Activated effector memory CD4-positive, alpha-beta T cell treated with anti-CD3 and anti-CD28 coated beads, Interleukin-2, amount 50 U/mL, for 16 hours (primary cell): ENCODE measurements around the gene TMEM250.

Source experiments
- DNase-seq: peaks from one replicate; pipeline ENCODE4 v3.0.0-alpha.2; 2020

TMEM250 gene

DNA sequence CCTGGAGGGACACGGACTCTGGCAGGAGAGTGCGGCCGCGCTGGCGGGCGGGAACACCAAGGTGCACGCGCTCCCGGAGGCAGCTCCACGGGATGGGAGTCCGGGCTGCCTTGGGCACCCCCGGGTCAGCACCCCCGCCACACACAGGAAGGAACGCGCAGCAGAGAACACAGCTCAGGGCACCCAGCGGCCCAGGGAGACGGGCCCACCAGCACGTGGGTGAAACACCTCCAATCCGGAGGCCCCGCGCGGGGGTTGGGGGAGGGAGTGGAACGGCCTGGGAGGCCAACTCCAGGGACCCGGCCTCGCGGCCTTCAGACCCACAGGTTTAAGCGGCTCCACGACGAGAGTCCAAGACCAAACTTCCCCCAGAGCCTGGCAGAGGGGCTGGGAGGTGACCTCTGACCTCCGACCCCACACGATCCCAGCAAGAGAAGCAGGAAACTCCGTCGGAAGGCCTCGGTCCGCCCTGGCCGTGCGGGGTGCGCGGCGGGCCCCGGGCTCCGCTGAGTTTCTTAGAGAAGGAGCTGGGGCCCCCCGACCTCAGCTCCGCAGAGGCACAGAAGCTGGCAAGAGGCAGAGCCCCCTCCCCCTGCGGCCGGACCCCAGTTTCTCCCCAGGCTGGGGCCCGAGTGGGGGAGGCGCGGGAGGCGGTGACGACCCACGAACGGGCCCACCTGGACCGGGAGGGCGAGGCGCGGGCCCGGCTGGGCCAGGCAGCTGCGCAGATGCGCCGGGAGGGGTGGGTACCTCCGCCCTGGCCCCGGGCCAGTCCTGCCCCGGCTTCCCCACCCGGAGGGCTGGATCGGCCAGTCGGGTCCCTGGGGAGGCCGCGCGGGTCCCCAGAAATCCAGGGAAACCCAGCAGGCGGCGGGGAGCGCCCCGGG is 24.4 kb downstream of the TMEM250 start:
- DNase-seq = peak; percentile 84

- DNase-seq = no peak
These were observed 25.2 kb downstream of the TMEM250 start for GRCh38 chr9:136093346-136093986.

GRCh38 chr9:136092741-136093140 is 25.9 kb downstream of the TMEM250 start:
- DNase-seq = no peak

GRCh38 chr9:136092353-136092650 is 26.4 kb downstream of the TMEM250 start:
- no peak for DNase-seq

GRCh38 chr9:136091582-136092352 is 26.9 kb downstream of the TMEM250 start:
- no peak for DNase-seq

GRCh38 chr9:136090768-136091581 is 27.7 kb downstream of the TMEM250 start:
- DNase-seq = no peak

DNA sequence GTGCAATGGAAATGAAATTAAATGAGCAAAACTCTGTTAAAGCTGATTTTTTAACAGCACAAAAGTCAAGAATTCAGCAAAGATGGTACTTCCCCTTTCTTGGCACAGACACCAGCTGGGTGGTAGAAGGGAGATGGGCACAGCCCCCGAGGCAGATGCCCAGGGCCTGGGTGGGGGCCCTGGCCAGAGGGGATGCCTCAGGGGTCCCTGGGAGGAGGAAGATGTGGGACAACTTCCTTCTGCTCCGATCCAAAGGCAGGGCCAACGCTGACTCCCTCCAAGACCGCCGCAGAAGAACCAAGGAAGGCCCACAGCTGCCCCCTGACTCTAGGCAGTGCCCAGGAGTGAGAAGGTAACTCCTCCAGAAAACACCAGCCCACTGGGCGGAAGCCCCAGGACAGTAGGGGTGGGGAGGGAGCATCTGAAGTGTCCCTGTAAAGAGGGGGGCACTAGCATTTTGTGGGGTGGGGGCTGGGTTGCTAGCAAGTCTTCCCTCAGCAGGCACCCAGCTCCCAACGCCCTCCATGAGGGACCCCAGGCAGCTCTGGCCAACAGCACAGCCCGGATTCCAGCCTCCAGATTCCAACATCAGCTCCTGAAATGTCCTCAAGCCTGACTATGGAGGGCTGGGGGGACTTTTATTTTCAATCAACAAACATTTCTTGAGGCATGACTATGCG is 28.5 kb downstream of the TMEM250 start:
- no peak for DNase-seq

DNA sequence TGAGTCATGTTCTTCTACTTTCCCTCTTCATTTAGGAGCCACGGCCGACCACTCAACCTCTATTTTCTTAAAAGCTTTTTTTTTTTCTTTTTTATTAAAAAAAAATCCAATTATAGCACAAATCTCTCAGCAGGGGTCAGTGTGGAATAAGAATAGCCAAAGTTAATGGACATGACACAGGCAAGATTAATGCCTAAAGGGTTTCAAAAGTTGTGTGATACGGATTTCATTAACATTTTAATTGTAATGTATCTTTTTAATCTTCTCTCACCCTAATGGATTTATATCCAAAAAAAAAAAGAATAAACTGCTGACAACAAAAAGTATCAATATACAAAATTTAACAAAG is 29.0 kb downstream of the TMEM250 start:
- no peak for DNase-seq

- no peak for DNase-seq
These were observed 29.6 kb downstream of the TMEM250 start for GRCh38 chr9:136088939-136089696.

- DNase-seq = no peak
These were observed 30.2 kb downstream of the TMEM250 start for GRCh38 chr9:136088481-136088938.

GRCh38 chr9:136087741-136088480 is 30.8 kb downstream of the TMEM250 start:
- DNase-seq = no peak

GRCh38 chr9:136086951-136087740 is 31.5 kb downstream of the TMEM250 start:
- DNase-seq = no peak

GRCh38 chr9:136086213-136086881 is 32.3 kb downstream of the TMEM250 start:
- DNase-seq = no peak

- DNase-seq = no peak
These were observed 32.9 kb downstream of the TMEM250 start for GRCh38 chr9:136085815-136086212.

GRCh38 chr9:136084063-136084944 is 34.4 kb downstream of the TMEM250 start:
- no peak for DNase-seq

GRCh38 chr9:136083558-136084062 is 35.1 kb downstream of the TMEM250 start:
- DNase-seq = no peak

GRCh38 chr9:136082496-136083361 is 35.9 kb downstream of the TMEM250 start:
- DNase-seq = no peak
